Right lobe of liver (tissue), 6 donors: Measurements from ENCODE around the gene HAUS7. TPM values are rescaled to one million over a fixed set of nuclear protein-coding genes. Genes with fewer than 3 reads are reported as not detected.

Experiments
- ATAC-seq, 4 donors: fragments of 200-7000 bp; cut with Tn5 transposase; one replicate each; pipeline ENCODE4 v1.9.1; 2020; ENCODE audit warnings: mild to moderate bottlenecking in 4 of 4, moderate library complexity in 4 of 4
- DNase-seq, 3 donors: peaks; one replicate each; pipeline ENCODE4 v3.0.0-alpha.2; 2020
- H3K27ac ChIP-seq, 3 donors: fragments of 200-600 bp; one replicate each; pipeline ENCODE4 v1.8.0; 2022
- H3K27me3 ChIP-seq, 2 donors: fragments of 200-600 bp; one replicate each; pipeline ENCODE4 v1.8.0; 2022
- H3K36me3 ChIP-seq, 4 donors: fragments of 200-600 bp; sonication (generic) in 1 of 4; one replicate each; pipeline versions ENCODE4 v1.5.1 to v1.8.0; 2017 to 2022; ENCODE audit warnings: control low read depth in 1 of 4
- H3K4me1 ChIP-seq, 4 donors: fragments of 200-600 bp; sonication (generic) in 1 of 4; one replicate each; pipeline versions ENCODE4 v1.5.1 to v1.8.0; 2017 to 2022; ENCODE audit warnings: control low read depth in 1 of 4
- H3K4me3 ChIP-seq, 3 donors: fragments of 200-600 bp; one replicate each; pipeline ENCODE4 v1.8.0; 2022
- H3K9me3 ChIP-seq, 4 donors: fragments of 200-600 bp; sonication (generic) in 1 of 4; one replicate each; pipeline versions ENCODE4 v1.5.1 to v1.8.0; 2017 to 2022; ENCODE audit warnings: control low read depth in 1 of 4
- CTCF ChIP-seq, 4 donors: fragments of 200-600 bp in 3 of 4; fragments of 450-650 bp in 1 of 4; IDR thresholded peaks; one replicate each; pipeline versions ENCODE4 v1.5.1 to v1.8.0; 2016 to 2022; ENCODE audit warnings: antibody characterized with exemption in 4 of 4, mild to moderate bottlenecking in 2 of 4
- POLR2A ChIP-seq: fragments of 450-650 bp; IDR thresholded peaks from one replicate; pipeline ENCODE4 v1.6.1; 2017; ENCODE audit warnings: antibody characterized with exemption, mild to moderate bottlenecking
- WGBS: methylation state at CpG from one replicate; pipeline ENCODE4 v1.1.6; 2018; ENCODE audit warnings: low coverage, low lambda C conversion rate; ENCODE audit not compliant: insufficient coverage; ENCODE audit errors: missing lambda C conversion rate; 5-methylcytosine and 5-hydroxymethylcytosine counted together
- intact Hi-C, 2 donors: fragments of 100-400 bp; cut with DNase I; formaldehyde crosslinking; loops; one replicate each; pipeline versions ENCODE4 v1.11.2 to v1.14.1; 2022
- total RNA-seq, 6 experiments: library from RNA; depleted of rRNA in 2 of 6; stranded (reverse); fragments of >200 nt in 2 of 6; fragmentation: NEBNext Ultra II Directional in 3 of 6; extraction: Animal tissue kit (Norgen Biotek cat#: 25700) in 3 of 6; gene quantifications; one replicate each; pipeline versions ENCODE4 v1.1.0 to v1.2.4, GENCODE V29; 2016 to 2023
- donor health status: DM: no; HTN: yes; CAD: no.
- donor health status: DM: no; HTN: no; CAD: no.
- donor health status: DM: no; HTN: no; CAD: no.
- donor health status: DM: no; HTN: yes; CAD: no.
- donor health status: DM: no; HTN: yes; CAD: no.

Gene HAUS7
- total RNA-seq, 6 experiments from 2014 or later = 5.6 to 14.9 (median 8.8) TPM

- intact Hi-C loops = no loop called here
- Histone ChIP-seq H3K27me3 (no peaks in the 10 kb centered on the region), H3K4me1 (peaks cover 0 to 7% (median 0%) of the 10 kb centered on the region in 4 donors), H3K27ac (no peak overlapping the region), H3K4me3 (no peak overlapping the region), H3K9me3 (no peaks in the 10 kb centered on the region), H3K36me3 (no peaks in the 10 kb centered on the region)
- TF ChIP-seq CTCF (IDR thresholded peaks at IDR 0.05) (no peak), POLR2A (no peak)
- WGBS = 43% methylated on average over 8 of the region's 23 CpGs
- DNase-seq (no peak), ATAC-seq (no peak)
Measured at GRCh38 chrX:153412746-153413720, 57.3 kb downstream of the HAUS7 start.

- H3K4me3 ChIP-seq = peak overlapping the region; percentile 12 to 52 (median 37)
- 74% methylated on average over 13 of the region's 17 CpGs for WGBS
- no peaks in the 10 kb centered on the region for H3K27me3 ChIP-seq
- H3K36me3 ChIP-seq = no peaks in the 10 kb centered on the region
- DNase-seq = no peak
- peaks cover 0 to 7% (median 0%) of the 10 kb centered on the region in 4 donors for H3K4me1 ChIP-seq
- H3K27ac ChIP-seq = no peak overlapping the region
- H3K9me3 ChIP-seq = no peaks in the 10 kb centered on the region
- ATAC-seq = no peak
- TF ChIP-seq POLR2A (no peak), CTCF (IDR thresholded peaks at IDR 0.05) (no peak)
- intact Hi-C loops = no loop called here
Measured at GRCh38 chrX:153411988-153412574, 58.3 kb downstream of the HAUS7 start.

- no CpG with 5 or more reads among the region's 75 CpGs for WGBS
- intact Hi-C loops = no loop called here
- Histone ChIP-seq H3K4me1 (peaks cover 0 to 7% (median 0%) of the 10 kb centered on the region in 4 donors), H3K36me3 (no peaks in the 10 kb centered on the region), H3K9me3 (no peaks in the 10 kb centered on the region), H3K4me3 (peak within 1 kb of the TSS; percentile 12 to 52 (median 37)), H3K27ac (no peak within 1 kb of the TSS), H3K27me3 (no peaks in the 10 kb centered on the region)
- TF ChIP-seq POLR2A (no peak), CTCF (IDR thresholded peaks at IDR 0.05) (no peak)
- peak; percentile 51 to 65 (median 52) for ATAC-seq
- no peak for DNase-seq
Measured at GRCh38 chrX:153411255-153411987, 59.0 kb downstream of the HAUS7 start, which contains the start of gene ZFP92. Gene ZFP92, plus strand, starts transcription at chrX:153411472. Its CDS starts 6,851 bp downstream, at chrX:153418323.

GRCh38 chrX:153410888-153411254 is 59.5 kb downstream of the HAUS7 start:
- 51% methylated on average over 10 of the region's 12 CpGs for WGBS
- Histone ChIP-seq H3K9me3 (no peaks in the 10 kb centered on the region), H3K4me1 (peaks cover 0 to 7% (median 0%) of the 10 kb centered on the region in 4 donors), H3K36me3 (no peaks in the 10 kb centered on the region), H3K27me3 (no peaks in the 10 kb centered on the region), H3K4me3 (peak overlapping the region in 2 of 3 donors; percentile 37 to 52), H3K27ac (no peak overlapping the region)
- no peak for DNase-seq
- intact Hi-C loops = no loop called here
- TF ChIP-seq POLR2A = no peak
- no peak for TF ChIP-seq CTCF (IDR thresholded peaks at IDR 0.05)
- ATAC-seq = no peak
